NCI-H2196 treated with DMSO at 0.1 percent for 48 hours (cell line): ENCODE results near the gene STARD10.
A peak's percentile ranks its signal among the peaks of the same experiment; 100 is the strongest.

Source experiments
- DNase-seq: peaks from one replicate; lab custom pipeline; 2025; ENCODE audit not compliant: unreplicated experiment; lab: John Stamatoyannopoulos, UW

The STARD10 gene

DNA sequence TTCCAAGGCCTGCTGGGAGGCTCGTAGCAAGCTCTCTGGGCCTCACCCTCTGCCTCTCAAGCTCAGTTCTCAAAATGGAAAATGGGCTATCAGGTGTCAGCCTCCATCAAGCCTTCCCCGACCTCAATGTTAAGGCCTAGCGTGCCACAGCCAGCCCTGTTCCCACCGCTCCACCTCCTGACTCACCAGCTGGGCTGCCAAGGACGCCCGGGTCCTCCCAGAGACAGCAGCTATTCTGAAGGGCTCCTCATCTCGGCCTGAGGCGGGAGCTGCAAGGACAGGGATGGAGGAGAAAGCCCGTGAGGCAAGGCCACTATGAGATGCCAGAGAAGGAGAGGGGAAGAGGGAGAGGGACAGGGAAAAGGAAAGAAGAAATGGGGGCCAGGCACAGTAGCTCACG lies 61.5 kb downstream of the STARD10 start:
- no peak for DNase-seq

DNA sequence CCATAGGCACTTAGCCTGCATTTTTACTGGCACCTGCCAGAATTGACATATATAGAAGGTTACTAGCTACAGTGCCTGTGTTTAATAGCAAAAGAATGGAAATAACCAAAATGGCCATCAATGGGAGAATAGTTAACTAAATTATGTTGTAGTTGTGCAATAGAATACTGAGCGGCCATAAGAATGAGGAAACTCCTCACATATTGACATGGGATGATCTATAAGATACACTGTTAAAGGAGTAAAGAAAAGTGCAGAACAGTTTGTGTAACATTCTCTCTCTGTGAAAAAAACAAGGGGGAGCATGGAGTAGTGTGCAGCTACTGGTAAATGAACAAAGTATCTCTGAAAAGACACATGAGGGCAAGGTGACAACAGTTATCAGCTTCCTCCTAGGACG lies 63.1 kb downstream of the STARD10 start:
- no peak for DNase-seq

DNA sequence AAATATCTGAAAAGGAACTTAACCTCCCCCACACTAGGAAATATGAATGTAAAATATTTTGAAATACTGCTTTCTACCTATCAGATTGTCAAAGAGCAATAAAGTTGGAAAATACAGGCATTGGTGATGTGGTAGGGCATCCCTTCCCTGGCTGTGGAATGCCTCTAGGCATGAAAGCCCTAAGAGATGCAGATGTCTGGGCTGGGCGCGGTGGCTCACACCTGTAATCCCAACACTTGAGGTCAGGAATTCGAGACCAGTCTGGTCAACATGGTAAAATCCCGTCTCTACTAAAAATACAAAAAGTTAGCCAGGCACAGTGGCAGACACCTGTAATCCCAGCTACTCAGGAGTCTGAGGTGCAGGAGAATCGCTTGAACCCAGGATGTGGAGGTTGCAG lies 63.6 kb downstream of the STARD10 start:
- no peak for DNase-seq

DNA sequence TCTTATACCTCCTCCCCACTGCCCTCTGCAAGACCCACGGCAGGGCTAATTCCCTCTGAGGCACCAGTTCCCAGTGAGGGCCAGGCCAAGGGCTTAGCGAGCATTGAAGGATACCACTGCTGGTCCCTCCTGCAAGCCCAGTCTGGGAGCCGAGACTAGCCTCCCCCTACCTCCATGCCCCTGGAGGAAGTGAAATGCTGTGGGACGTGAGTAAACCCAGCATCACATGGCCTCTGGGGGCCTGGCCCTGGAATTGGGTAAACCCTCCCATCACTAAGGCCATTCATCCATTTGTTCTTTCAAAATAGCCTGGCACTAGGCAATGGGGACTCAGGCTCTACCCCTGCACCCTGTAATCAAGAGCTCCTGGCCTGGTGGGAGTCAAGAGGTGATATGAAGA lies 66.3 kb downstream of the STARD10 start:
- DNase-seq, result no peak

DNA sequence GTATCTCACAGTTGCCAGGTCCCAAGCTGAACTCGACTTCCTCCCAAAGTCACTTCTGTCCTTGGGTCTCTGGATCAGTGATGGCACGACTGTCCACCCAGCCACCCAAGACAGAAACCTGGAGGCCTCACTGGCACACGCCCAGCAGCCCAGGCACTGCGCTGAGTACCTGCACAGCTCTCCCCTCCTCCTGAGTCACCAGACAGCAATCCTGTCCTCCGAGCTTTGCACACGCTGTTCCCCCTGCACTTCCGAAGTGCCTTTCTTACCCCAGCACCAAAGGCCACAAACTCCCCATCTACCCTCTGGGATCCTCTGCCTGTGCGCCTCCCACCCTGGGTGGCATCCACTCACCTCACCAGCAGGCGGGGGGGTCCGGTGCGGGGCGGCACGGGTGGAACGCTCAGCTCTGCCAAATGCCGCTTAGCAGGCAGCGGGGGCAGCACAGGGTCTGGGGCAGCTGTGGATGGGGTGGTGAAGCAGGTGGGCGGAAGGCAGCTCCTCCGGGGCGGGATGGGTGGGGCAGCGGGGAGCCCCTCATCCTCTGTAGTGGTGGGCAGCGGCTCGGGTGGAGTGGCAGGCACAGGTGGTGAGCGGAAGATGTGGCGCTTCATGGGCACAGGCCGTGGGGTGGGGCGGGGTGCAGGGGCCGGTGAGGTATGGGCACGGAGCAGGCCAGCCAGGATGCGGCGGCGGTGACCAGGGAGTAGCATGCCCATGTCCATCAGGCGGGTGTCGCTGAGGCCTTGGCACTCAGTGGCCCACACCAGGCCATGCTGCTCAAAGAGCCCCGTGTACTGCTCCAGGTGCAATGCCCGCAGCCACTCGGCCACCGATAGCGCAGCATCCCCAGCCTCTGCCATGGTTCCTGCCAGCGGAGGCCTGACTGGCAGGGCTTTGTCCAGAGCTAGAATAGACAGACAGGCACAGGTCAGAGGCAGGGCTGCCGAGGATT lies 67.3 kb downstream of the STARD10 start:
- no peak for DNase-seq

DNA sequence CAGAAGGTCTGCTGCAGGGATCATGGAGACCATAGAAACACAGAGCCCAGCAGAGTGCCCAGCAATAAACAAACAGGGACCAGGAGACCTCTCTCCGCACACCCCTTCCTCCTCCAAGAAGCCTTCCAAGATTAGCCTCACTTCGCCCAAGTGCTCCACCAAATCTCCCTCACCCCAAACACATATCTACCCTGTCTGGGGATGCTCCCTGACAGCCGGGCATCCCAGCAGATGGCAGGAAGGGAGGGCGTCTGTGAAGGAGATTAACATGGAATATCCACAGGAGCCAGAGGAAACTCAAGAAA lies 68.2 kb downstream of the STARD10 start:
- no peak for DNase-seq

GRCh38 chr11:72724851-72725723 lies 68.8 kb downstream of the STARD10 start:
- peak; percentile 63 for DNase-seq

DNA sequence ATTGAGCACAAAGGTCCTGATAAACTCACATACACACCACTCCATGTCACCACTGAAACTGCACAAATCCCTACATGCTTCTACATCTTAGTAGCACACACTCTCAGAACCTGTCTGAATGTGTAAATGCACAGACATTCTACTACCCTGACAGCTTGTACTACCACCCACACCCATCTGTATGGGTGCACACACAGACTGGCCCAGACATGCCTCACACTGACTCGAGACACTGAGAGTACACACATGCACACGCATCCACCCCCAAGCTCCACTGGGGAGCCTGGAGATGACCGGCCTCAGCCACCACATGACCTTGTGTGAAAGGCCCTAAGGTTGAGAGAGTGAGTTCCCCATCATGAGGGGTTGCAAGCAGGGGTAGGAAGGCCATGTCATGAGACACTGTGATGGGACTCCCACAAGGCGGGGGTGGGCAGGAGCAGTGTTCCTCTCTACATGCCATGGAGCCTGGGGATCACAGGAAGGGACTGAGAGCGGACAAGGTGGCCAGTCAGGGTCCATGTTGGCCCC lies 69.8 kb downstream of the STARD10 start:
- DNase-seq, result no peak

DNA sequence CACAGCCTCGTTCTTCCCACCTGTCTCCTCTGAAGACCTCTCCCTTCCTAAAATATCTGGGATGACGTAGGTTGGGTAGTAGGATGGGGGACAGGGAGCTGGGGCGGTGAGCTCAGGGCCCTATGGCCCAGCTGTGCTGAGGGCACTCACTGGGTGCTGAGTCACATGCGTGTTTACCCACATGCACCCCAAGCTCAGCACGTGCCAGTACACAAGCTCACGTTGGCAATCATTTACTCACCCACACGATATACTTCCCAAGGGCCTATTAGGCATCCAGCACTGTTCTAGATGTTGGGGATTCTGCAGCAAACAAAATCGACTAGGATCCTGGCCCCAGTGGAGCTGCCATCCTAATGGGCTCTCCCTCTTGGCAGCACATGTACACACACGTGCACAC lies 70.3 kb downstream of the STARD10 start:
- DNase-seq, result no peak

GRCh38 chr11:72722050-72722748 lies 71.6 kb downstream of the STARD10 start:
- peak; percentile 85 for DNase-seq

DNA sequence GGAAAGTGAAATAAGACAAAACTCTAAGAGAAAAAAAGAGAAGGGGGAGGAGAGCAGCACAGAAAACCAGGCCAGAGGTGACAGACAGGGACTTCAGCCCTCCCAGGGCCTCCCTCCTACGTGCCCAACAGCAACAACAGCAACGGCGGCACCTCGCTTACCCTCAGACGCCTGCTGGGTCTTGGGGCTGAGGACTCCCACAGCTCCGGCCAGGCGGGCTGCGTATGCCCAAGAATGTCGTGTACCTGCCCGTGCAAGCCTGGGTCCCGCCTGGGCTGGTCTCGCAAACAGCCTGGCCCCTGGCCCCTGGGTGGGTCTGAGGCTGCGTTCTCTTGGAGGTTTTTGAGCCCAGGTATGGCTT lies 72.2 kb downstream of the STARD10 start:
- DNase-seq, result no peak

DNA sequence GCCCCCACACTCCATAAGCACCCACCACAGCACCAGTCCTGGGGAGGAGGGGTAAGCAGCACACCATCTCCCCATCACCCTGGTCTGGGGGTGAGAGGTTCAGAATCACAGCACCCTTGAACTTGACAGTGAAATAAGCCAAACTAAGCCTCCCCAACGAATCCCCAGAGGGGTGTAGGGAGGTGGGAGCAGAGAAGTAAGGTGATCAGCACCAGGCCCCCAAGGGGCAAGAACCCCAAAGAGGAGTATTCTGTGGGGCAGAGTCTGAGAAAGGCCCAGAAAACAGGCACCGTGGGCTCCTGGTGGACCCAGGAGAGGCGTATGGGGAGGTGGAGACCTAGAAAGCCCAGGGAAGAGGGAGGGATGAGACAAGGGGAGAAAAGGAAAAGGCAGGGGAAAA lies 72.6 kb downstream of the STARD10 start:
- no peak for DNase-seq

GRCh38 chr11:72720784-72721183 lies 73.1 kb downstream of the STARD10 start:
- DNase-seq, result no peak

DNA sequence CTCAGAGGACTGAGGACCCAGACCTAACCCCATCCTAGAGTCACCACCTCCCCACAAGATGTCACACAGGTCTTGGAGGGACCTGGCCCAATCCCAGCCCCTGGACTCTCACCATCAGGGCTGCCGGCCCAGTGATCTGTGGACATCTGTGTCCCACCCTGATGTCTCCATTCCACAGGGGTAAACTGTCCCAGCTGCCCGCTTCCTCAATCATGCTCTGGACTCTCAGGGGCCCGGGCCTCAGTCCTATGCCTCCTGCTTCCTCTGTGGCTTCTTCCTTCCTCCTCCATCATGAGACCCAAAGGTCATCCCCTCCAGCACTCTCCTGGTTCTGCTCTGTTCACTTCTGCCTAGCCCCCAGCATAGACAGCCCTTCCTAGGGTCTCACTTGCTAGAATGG lies 73.8 kb downstream of the STARD10 start:
- no peak for DNase-seq

DNA sequence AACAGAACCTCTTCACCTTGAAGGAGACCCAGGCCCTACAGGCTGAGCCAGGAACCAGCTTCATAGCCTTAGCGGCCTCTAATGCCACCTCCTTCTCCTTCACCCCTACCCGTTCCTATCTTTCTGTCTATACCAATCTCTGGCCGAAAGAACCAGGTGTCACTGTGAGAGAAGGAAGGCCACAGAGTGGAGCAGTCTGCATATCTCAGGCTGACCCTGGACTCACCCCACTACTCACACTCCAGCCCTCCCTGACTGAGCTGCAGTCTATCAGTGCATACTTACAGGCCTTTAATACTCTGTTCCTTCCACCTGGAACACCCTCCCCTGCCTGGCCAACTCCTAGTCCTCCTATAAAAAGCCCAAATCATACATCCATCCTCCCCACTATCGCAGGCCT lies 74.3 kb downstream of the STARD10 start:
- DNase-seq, result no peak

DNA sequence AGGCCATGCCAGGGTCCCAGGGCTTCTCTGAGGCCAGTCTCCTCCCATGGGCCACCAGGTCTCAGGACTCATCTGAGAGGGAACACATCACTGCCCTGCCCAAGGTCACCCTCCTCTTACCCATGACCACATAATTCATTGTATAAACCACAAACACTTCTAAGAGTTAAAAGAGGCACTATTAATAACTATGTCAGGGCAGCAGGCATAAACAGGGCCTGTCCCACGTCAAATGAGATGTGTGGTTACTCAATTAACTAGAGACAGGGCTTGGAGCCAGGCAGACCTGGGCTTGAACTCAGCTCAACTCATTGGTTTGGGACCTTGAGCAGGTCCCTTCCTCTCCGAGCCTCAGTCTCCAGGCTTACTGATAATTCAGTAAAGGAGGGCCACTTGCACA lies 74.7 kb downstream of the STARD10 start:
- no peak for DNase-seq

GRCh38 chr11:72718101-72718501 lies 75.7 kb downstream of the STARD10 start:
- DNase-seq, result no peak

DNA sequence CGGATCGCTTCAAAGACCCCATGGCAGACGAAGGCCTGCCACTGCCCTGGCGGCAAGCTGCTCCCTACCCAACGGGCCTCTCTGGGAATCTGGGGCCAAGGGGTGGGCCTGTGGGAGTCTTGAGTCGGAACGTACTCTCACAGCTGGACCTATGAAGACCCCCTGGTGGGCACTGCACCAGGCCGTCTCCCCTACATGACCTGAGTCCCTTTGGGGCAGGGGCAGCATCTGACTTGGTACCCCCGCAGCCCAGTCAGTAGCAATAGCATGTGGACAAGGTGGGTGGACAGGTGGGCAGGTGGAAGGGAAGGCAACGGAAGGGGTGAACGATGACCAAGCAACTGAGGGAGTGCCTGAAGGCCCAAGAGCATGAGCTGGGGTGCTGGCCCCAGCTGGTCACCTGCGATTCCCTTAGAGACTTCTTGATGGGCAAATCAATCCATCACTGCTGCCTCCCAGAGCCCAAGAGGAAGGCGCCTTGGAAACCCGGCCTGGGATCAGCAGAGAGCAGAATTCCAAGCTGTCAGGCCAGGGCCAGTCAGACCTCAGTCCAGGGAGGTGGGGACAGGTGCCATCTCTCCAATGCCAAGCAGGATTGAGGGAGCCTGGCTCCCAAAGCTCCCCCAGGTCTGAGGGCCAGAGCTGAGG lies 76.9 kb downstream of the STARD10 start:
- no peak for DNase-seq

- DNase-seq, result no peak
These were observed 77.6 kb downstream of the STARD10 start for GRCh38 chr11:72716290-72716689.

GRCh38 chr11:72712841-72713240 lies 81.0 kb downstream of the STARD10 start:
- no peak for DNase-seq

GRCh38 chr11:72712168-72712751 lies 81.6 kb downstream of the STARD10 start:
- no peak for DNase-seq
